Muscle of leg (tissue), 11 donors: ENCODE data around the gene TRIM33. TPM values are rescaled to one million over a fixed set of nuclear protein-coding genes. Genes with fewer than 3 reads are reported as not detected.
A peak's percentile ranks its signal among the peaks of the same experiment; 100 is the strongest.
"Not testable (repeated sequence)": the region's sequence is repeated elsewhere in the genome, so short reads cannot be mapped to it uniquely, and the experiment has no call there.

Source experiments
- DNase-seq: peaks from one replicate; pipeline ENCODE4 v3.0.0; 2013
- H3K27ac ChIP-seq: one replicate; pipeline ENCODE4 v1.5.1; 2013; ENCODE audit warnings: mild to moderate bottlenecking, low read length, control low read depth
- H3K27me3 ChIP-seq: one replicate; pipeline ENCODE4 v1.6.1; 2013; ENCODE audit warnings: low read length; ENCODE audit not compliant: control insufficient read depth, insufficient read depth
- H3K36me3 ChIP-seq: one replicate; pipeline ENCODE4 v1.6.1; 2013; ENCODE audit warnings: low read length; ENCODE audit not compliant: control insufficient read depth, insufficient read depth
- H3K4me1 ChIP-seq: one replicate; pipeline ENCODE4 v1.6.1; 2013; ENCODE audit warnings: low read length; ENCODE audit not compliant: control insufficient read depth, insufficient read depth
- H3K4me3 ChIP-seq: one replicate; pipeline ENCODE4 v1.5.1; 2013; ENCODE audit warnings: low read length, control low read depth
- H3K9me3 ChIP-seq: replicated peaks from 2 replicates; pipeline ENCODE4 v1.6.1; 2013; ENCODE audit warnings: low read depth, low read length; ENCODE audit not compliant: control insufficient read depth
- WGBS: methylation state at CpG from one replicate; pipeline ENCODE4 v1.1.5; 2013; ENCODE audit warnings: missing lambda C conversion rate; ENCODE audit not compliant: insufficient coverage; 5-methylcytosine and 5-hydroxymethylcytosine counted together
- polyA plus RNA-seq, 8 donors: library from polyadenylated mRNA; unstranded; fragments of 120-200 nt; gene quantifications; one replicate each; pipeline versions ENCODE4 v1.2.1 to v1.2.3, GENCODE V29; 2013; ENCODE audit warnings: inconsistent platforms in 1 of 8, low replicate concordance in 1 of 8; ENCODE audit not compliant: insufficient read length in 8 of 8, insufficient read depth in 1 of 8
- total RNA-seq: library from RNA; stranded (reverse); fragments of 120-200 nt; gene quantifications from one replicate; pipeline ENCODE4 v1.2.4, GENCODE V29; 2013

The TRIM33 gene
- total and polyA plus RNA-seq, 9 donors, result 14.3 to 26.2 (median 18.2) TPM

- no peak overlapping the region for H3K27ac ChIP-seq
- no peaks in the 10 kb centered on the region for H3K36me3 ChIP-seq
- no peak overlapping the region for H3K4me3 ChIP-seq
- 91% methylated on average over 13 of the region's 15 CpGs for WGBS
- no peaks in the 10 kb centered on the region for H3K27me3 ChIP-seq
- H3K9me3 ChIP-seq, result peaks cover 6% of the 10 kb centered on the region
- no peak for DNase-seq
- no peaks in the 10 kb centered on the region for H3K4me1 ChIP-seq
Measured at GRCh38 chr1:114368560-114369255, 142.3 kb downstream of the TRIM33 start.

GRCh38 chr1:114367810-114368209 is 143.2 kb downstream of the TRIM33 start:
- H3K27me3 ChIP-seq, result no peaks in the 10 kb centered on the region
- no peak for DNase-seq
- no peaks in the 10 kb centered on the region for H3K4me1 ChIP-seq
- H3K36me3 ChIP-seq, result no peaks in the 10 kb centered on the region
- 100% methylated on average over 1 of the region's 2 CpGs for WGBS
- H3K4me3 ChIP-seq, result no peak overlapping the region
- peaks cover 12% of the 10 kb centered on the region for H3K9me3 ChIP-seq
- no peak overlapping the region for H3K27ac ChIP-seq

GRCh38 chr1:114363230-114363629 is 147.8 kb downstream of the TRIM33 start:
- H3K9me3 ChIP-seq, result peaks cover 18% of the 10 kb centered on the region
- H3K27me3 ChIP-seq, H3K36me3 ChIP-seq, DNase-seq, H3K27ac ChIP-seq, H3K4me3 ChIP-seq, H3K4me1 ChIP-seq: not testable (repeated sequence)
- WGBS, result no CpG with 5 or more reads among the region's 2 CpGs

- Histone ChIP-seq H3K4me1 (no peaks in the 10 kb centered on the region), H3K9me3 (peaks cover 18% of the 10 kb centered on the region), H3K4me3 (no peak overlapping the region), H3K36me3 (no peaks in the 10 kb centered on the region), H3K27ac (no peak overlapping the region), H3K27me3 (no peaks in the 10 kb centered on the region)
- DNase-seq, result no peak
- 40% methylated on average over 1 of the region's 1 CpG for WGBS
Measured at GRCh38 chr1:114359791-114360190, 151.2 kb downstream of the TRIM33 start.

- Histone ChIP-seq H3K27me3 (no peaks in the 10 kb centered on the region), H3K4me3 (no peak overlapping the region), H3K9me3 (no peaks in the 10 kb centered on the region), H3K27ac (no peak overlapping the region), H3K4me1 (peaks cover 5% of the 10 kb centered on the region), H3K36me3 (no peaks in the 10 kb centered on the region)
- peak; percentile 51 for DNase-seq
- WGBS, result 100% methylated on average over 1 of the region's 3 CpGs
Measured at GRCh38 chr1:114355240-114355639, 155.8 kb downstream of the TRIM33 start.

GRCh38 chr1:114353262-114353661 is 157.7 kb downstream of the TRIM33 start:
- Histone ChIP-seq H3K4me1 (peaks cover 5% of the 10 kb centered on the region), H3K9me3 (no peaks in the 10 kb centered on the region), H3K27ac (no peak overlapping the region), H3K4me3 (no peak overlapping the region), H3K27me3 (no peaks in the 10 kb centered on the region), H3K36me3 (no peaks in the 10 kb centered on the region)
- DNase-seq, result peak; percentile 87
- 0% methylated on average over 3 of the region's 4 CpGs for WGBS

GRCh38 chr1:114352797-114353196 is 158.2 kb downstream of the TRIM33 start:
- DNase-seq, result peak; percentile 35
- WGBS, result 29% methylated on average over 4 of the region's 6 CpGs

GRCh38 chr1:114350731-114351445 is 160.1 kb downstream of the TRIM33 start:
- Histone ChIP-seq H3K27ac (no peak overlapping the region), H3K27me3 (no peaks in the 10 kb centered on the region), H3K4me1 (peaks cover 11% of the 10 kb centered on the region), H3K4me3 (no peak overlapping the region), H3K36me3 (no peaks in the 10 kb centered on the region), H3K9me3 (no peaks in the 10 kb centered on the region)
- DNase-seq, result no peak
- WGBS, result 95% methylated on average over 5 of the region's 10 CpGs

More at GRCh38 chr1:114352797-114353196, 158.2 kb downstream of the TRIM33 start:
- no peak overlapping the region for H3K4me3 ChIP-seq
- no peaks in the 10 kb centered on the region for H3K36me3 ChIP-seq
- no peak overlapping the region for H3K27ac ChIP-seq
- peaks cover 5% of the 10 kb centered on the region for H3K4me1 ChIP-seq
- H3K27me3 ChIP-seq, result no peaks in the 10 kb centered on the region
- no peaks in the 10 kb centered on the region for H3K9me3 ChIP-seq

- no peak overlapping the region for H3K27ac ChIP-seq
- H3K9me3 ChIP-seq, result no peaks in the 10 kb centered on the region
- peaks cover 13% of the 10 kb centered on the region for H3K4me1 ChIP-seq
- DNase-seq, result no peak
- H3K27me3 ChIP-seq, result no peaks in the 10 kb centered on the region
- no peaks in the 10 kb centered on the region for H3K36me3 ChIP-seq
- 75% methylated on average over 12 of the region's 14 CpGs for WGBS
- no peak overlapping the region for H3K4me3 ChIP-seq
Measured at GRCh38 chr1:114349891-114350605, 161.0 kb downstream of the TRIM33 start.
